ENCODE measurements around the gene RSU1. TPM values are rescaled to one million over a fixed set of nuclear protein-coding genes. Genes with fewer than 3 reads are reported as not detected.

Gene RSU1
- polyA plus RNA-seq, 2 of the 4 experiments (the other 2 are of a cell fraction), result 99.3 to 114 TPM

DNA sequence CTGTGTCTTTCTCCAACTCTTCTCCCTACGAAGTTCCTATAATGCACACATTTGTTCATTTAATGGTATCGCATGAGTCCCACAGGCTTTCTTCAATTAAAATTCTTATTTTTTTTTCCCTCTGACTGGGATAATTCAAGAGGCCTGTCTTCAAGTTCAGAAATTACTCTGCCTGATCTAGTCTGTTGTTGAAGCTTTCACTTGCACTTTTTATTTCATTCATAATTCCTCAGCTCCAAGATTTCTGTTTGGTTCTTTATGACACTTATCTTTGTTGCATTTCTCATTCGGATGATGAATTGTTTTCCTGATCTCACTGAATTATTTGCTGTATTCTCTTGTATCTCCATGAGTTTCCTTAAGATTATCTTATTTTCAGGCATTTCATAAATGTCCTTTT lies 103.9 kb downstream of the RSU1 start:
- no peak for TF ChIP-seq GATA3 (IDR thresholded peaks at IDR 0.05; ENCODE audit: borderline replicate concordance)
- Histone ChIP-seq H3K27ac (no peak overlapping the region), H3K9me3 (peaks cover 24% of the 10 kb centered on the region), H3K4me1 (no peaks in the 10 kb centered on the region), H3K4me2 (no peak overlapping the region), H3K4me3 (no peak overlapping the region)
- ChIA-PET POLR2A (no interaction called here), CTCF (no interaction called here)
- DNase-seq (ENCODE audit: low read depth in 1 of 2, low spot score in 1 of 2), result no peak
- 94% methylated on average over 3 of the region's 3 CpGs for WGBS (ENCODE audit: missing lambda C conversion rate)
- no peak for ATAC-seq
- no peak for FAIRE-seq

- no peaks in the 10 kb centered on the region for H3K4me1 ChIP-seq
- WGBS (ENCODE audit: missing lambda C conversion rate), result 94% methylated on average over 1 of the region's 1 CpG
Observed at GRCh38 chr10:16712883-16713282, 104.3 kb downstream of the RSU1 start.

DNA sequence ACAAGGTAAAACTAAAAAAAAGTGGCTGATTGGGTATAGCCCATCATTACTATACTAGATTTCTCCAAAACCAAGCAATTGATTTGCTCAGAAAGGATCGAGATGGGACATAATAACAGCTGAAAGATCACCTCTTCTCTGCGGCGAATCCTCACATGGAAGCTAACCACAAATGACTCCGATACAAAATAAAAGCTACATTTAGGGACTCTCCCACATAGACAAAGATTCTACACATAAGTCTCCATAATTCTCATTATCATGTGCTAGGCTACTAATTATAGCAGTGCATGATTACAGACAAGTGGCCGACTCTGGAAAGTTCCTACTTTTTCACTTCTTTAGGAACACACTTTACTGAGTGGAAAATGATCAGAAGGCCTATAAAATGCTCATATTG lies 116.9 kb downstream of the RSU1 start:
- ChIA-PET CTCF (interaction anchor here (0.7 to 1.2 kb wide), 2 partner anchors 13 to 806 kb away, joined by 3 read pairs; no protein-coding TSS in a partner anchor), POLR2A (no interaction called here)
- ATAC-seq (no peak), DNase-seq (ENCODE audit: low read depth in 1 of 2, low spot score in 1 of 2) (no peak), FAIRE-seq (no peak)
- WGBS (ENCODE audit: missing lambda C conversion rate), result 86% methylated on average over 5 of the region's 5 CpGs
- Histone ChIP-seq H3K4me1 (no peaks in the 10 kb centered on the region), H3K27ac (no peak overlapping the region), H3K9me3 (no peaks in the 10 kb centered on the region), H3K4me3 (no peak overlapping the region), H3K4me2 (no peak overlapping the region)
- TF ChIP-seq EHF (CRISPR knock-in tag; IDR thresholded peaks at IDR 0.05) (no peak), TP53 (CRISPR knock-in tag; IDR thresholded peaks at IDR 0.05) (no peak), RARB (CRISPR knock-in tag; IDR thresholded peaks at IDR 0.05) (no peak), ZC3H11A (IDR thresholded peaks at IDR 0.05) (no peak), SMC3 (IDR thresholded peaks at IDR 0.05) (no peak), MAX (IDR thresholded peaks at IDR 0.05) (no peak), EP300 (IDR thresholded peaks at IDR 0.05) (no peak), KDM1A (IDR thresholded peaks at IDR 0.05; ENCODE audit: low read depth) (no peak), MYC (IDR thresholded peaks at IDR 0.05; ENCODE audit: borderline replicate concordance, low read length) (no peak), ESRRA (IDR thresholded peaks at IDR 0.05; ENCODE audit: borderline replicate concordance, low read length) (no peak), PHF8 (IDR thresholded peaks at IDR 0.05; ENCODE audit: borderline replicate concordance, low read depth) (no peak), CHD4 (IDR thresholded peaks at IDR 0.05; ENCODE audit: borderline replicate concordance) (no peak), BCL3 (IDR thresholded peaks at IDR 0.05) (no peak), RNF2 (IDR thresholded peaks at IDR 0.05; ENCODE audit: borderline replicate concordance, low read depth) (no peak), HOXB13 (CRISPR knock-in tag; IDR thresholded peaks at IDR 0.05; ENCODE audit: low read depth) (no peak), FOXS1 (CRISPR knock-in tag; IDR thresholded peaks at IDR 0.05) (no peak), TFCP2L1 (CRISPR knock-in tag; IDR thresholded peaks at IDR 0.05) (no peak), GATA3 (IDR thresholded peaks at IDR 0.05; ENCODE audit: borderline replicate concordance) (no peak), NFE2L2 (conservative IDR thresholded peaks at IDR 0.05; ENCODE audit: low read length) (no peak)

More at GRCh38 chr10:16712883-16713282, 104.3 kb downstream of the RSU1 start:
- POLR2A ChIA-PET, result no interaction called here
- Histone ChIP-seq H3K4me3 (no peak overlapping the region), H3K4me2 (no peak overlapping the region), H3K9me3 (peaks cover 24% of the 10 kb centered on the region), H3K27ac (no peak overlapping the region)
- FAIRE-seq (no peak), ATAC-seq (no peak), DNase-seq (ENCODE audit: low read depth in 1 of 2, low spot score in 1 of 2) (no peak)
- CTCF ChIA-PET, result no interaction called here
- TF ChIP-seq RAD21 (conservative IDR thresholded peaks at IDR 0.05 in 1 of 2, IDR thresholded peaks at IDR 0.05 in 1 of 2) (no peak), FOSL2 (IDR thresholded peaks at IDR 0.05) (no peak), FOSL2 (CRISPR knock-in tag; IDR thresholded peaks at IDR 0.05) (no peak), TP53 (CRISPR knock-in tag; IDR thresholded peaks at IDR 0.05) (no peak), POLR2A (IDR thresholded peaks at IDR 0.05; ENCODE audit: low read length) (no peak), CBX8 (IDR thresholded peaks at IDR 0.05) (no peak), CBX2 (IDR thresholded peaks at IDR 0.05; ENCODE audit: borderline replicate concordance, low read depth) (no peak), CEBPB (IDR thresholded peaks at IDR 0.05) (no peak), JUN (IDR thresholded peaks at IDR 0.05) (no peak), HOXB5 (CRISPR knock-in tag; IDR thresholded peaks at IDR 0.05) (no peak), SREBF2 (IDR thresholded peaks at IDR 0.05) (no peak), ZC3H11A (IDR thresholded peaks at IDR 0.05) (no peak), RCOR1 (IDR thresholded peaks at IDR 0.05; ENCODE audit: low read depth, low read length) (no peak)
- TF ChIP-seq, protein P1, sequence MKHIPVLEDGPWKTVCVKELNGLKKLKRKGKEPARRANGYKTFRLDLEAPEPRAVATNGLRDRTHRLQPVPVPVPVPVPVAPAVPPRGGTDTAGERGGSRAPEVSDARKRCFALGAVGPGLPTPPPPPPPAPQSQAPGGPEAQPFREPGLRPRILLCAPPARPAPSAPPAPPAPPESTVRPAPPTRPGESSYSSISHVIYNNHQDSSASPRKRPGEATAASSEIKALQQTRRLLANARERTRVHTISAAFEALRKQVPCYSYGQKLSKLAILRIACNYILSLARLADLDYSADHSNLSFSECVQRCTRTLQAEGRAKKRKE (CRISPR knock-in tag; IDR thresholded peaks at IDR 0.05; ENCODE audit: low read depth), result no peak

Measured in A549 (cell line).